Fibroblast of lung (primary cell): ENCODE measurements around the gene FHOD3.

ENCODE experiments used
- EZH2 ChIP-seq: IDR thresholded peaks from 2 replicates; pipeline ENCODE4 v1.5.1; 2012; ENCODE audit warnings: low read length, control low read depth, mild to moderate bottlenecking; ENCODE audit errors: missing control alignments
- TF ChIP-seq, protein P1 (sequence below), 2 donors: IDR thresholded peaks in 1 of 2; conservative IDR thresholded peaks in 1 of 2; 1 replicate in 1 of 2; 2 replicates in 1 of 2; pipeline ENCODE4 v1.5.1; 2011 to 2012; ENCODE audit warnings: low read length in 2 of 2, control low read depth in 1 of 2, inconsistent platforms in 1 of 2, low read depth in 1 of 2, mild to moderate bottlenecking in 1 of 2

DNA sequence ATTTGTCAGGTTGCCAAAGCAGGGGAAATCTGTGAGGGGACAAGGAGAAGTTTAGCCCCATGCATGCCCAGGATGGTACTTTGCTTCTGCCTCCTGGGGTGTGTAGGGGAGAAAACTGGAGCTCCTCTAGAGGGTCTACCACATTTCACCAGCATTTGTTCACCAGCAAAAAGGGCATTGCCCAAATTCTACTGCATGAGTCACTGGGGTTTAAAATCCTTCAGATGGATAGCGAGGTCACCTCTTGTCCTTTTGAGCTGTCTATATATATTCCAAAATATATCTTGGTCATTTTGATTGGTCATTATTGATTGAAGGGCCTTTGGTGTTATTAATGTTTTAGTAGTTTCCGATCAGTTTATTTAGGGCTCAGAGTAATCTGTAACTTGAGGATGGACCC is 18.7 kb downstream of the FHOD3 start:
- TF ChIP-seq, protein P1, sequence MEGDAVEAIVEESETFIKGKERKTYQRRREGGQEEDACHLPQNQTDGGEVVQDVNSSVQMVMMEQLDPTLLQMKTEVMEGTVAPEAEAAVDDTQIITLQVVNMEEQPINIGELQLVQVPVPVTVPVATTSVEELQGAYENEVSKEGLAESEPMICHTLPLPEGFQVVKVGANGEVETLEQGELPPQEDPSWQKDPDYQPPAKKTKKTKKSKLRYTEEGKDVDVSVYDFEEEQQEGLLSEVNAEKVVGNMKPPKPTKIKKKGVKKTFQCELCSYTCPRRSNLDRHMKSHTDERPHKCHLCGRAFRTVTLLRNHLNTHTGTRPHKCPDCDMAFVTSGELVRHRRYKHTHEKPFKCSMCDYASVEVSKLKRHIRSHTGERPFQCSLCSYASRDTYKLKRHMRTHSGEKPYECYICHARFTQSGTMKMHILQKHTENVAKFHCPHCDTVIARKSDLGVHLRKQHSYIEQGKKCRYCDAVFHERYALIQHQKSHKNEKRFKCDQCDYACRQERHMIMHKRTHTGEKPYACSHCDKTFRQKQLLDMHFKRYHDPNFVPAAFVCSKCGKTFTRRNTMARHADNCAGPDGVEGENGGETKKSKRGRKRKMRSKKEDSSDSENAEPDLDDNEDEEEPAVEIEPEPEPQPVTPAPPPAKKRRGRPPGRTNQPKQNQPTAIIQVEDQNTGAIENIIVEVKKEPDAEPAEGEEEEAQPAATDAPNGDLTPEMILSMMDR (conservative IDR thresholded peaks at IDR 0.05 in 1 of 2, IDR thresholded peaks at IDR 0.05 in 1 of 2; ENCODE audit: low read depth in 1 of 2, low read length in 2 of 2) = no peak
- no peak for TF ChIP-seq EZH2
